ENCODE data around the gene ARMC5.

DNA sequence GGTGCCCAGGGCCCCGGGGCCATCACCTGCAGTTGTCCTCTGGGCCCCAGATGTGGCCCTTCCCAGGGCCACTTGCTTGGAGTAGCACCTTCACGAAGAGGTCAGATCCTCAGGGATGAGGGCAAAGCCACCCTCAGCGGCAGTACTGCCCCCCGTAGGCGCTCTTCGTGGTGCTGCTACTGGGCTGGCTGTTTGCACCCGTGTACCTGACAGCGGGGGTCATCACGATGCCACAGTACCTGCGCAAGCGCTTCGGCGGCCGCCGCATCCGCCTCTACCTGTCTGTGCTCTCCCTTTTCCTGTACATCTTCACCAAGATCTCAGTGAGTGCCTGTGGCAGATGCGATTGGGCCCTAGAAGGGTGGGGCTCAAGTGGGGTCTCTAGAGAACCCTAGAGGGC lies 26.3 kb downstream of the ARMC5 start:
- TF ChIP-seq, protein P1, sequence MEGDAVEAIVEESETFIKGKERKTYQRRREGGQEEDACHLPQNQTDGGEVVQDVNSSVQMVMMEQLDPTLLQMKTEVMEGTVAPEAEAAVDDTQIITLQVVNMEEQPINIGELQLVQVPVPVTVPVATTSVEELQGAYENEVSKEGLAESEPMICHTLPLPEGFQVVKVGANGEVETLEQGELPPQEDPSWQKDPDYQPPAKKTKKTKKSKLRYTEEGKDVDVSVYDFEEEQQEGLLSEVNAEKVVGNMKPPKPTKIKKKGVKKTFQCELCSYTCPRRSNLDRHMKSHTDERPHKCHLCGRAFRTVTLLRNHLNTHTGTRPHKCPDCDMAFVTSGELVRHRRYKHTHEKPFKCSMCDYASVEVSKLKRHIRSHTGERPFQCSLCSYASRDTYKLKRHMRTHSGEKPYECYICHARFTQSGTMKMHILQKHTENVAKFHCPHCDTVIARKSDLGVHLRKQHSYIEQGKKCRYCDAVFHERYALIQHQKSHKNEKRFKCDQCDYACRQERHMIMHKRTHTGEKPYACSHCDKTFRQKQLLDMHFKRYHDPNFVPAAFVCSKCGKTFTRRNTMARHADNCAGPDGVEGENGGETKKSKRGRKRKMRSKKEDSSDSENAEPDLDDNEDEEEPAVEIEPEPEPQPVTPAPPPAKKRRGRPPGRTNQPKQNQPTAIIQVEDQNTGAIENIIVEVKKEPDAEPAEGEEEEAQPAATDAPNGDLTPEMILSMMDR (conservative IDR thresholded peaks at IDR 0.05) = no peak
- no peak for TF ChIP-seq ZFX (IDR thresholded peaks at IDR 0.05)
